Erythroblast (primary cell): ENCODE results near the gene RNF169.

Source experiments
- GATA1 ChIP-seq: IDR thresholded peaks from 2 replicates; pipeline ENCODE4 v1.6.1; 2011; ENCODE audit warnings: low read depth, mild to moderate bottlenecking, control low read depth, low read length, moderate library complexity
- POLR2A ChIP-seq: IDR thresholded peaks from 2 replicates; pipeline ENCODE4 v1.6.1; 2011; ENCODE audit warnings: mild to moderate bottlenecking, low read length

- TF ChIP-seq POLR2A = no peak
- TF ChIP-seq GATA1 = no peak
Measured at GRCh38 chr11:74717221-74717969, 31.3 kb upstream of the RNF169 start.
